Measurements from ENCODE around the gene INPP4A. TPM values are rescaled to one million over a fixed set of nuclear protein-coding genes. Genes with fewer than 3 reads are reported as not detected.

The INPP4A gene
- polyA plus RNA-seq, 1 donor (not counting 4 experiments of a cell fraction or from before 2014, with no cell fraction given): 10.7 TPM

GRCh38 chr2:98486374-98486981 is 41.8 kb downstream of the INPP4A start:
- Histone ChIP-seq H3K4me3 (ENCODE audit: control insufficient read depth in 2 of 3, extremely low read depth in 1 of 3, insufficient read depth in 2 of 3, low read depth in 1 of 3, low read length in 3 of 3) (no peak overlapping the region), H3K27me3 (ENCODE audit: control insufficient read depth, extremely low read depth, insufficient read depth, low read length) (no peaks in the 10 kb centered on the region), H3K4me1 (ENCODE audit: control insufficient read depth, extremely low read depth, insufficient read depth, low read length) (peaks cover 7% of the 10 kb centered on the region), H3K4me2 (ENCODE audit: control insufficient read depth, extremely low read depth, insufficient read depth, low read depth, low read length) (no peak overlapping the region), H3K9ac (ENCODE audit: control insufficient read depth, extremely low read depth, insufficient read depth, low read length) (no peak overlapping the region), H3K27ac (ENCODE audit: control insufficient read depth, insufficient read depth, low read length) (no peak overlapping the region), H4K20me1 (ENCODE audit: control insufficient read depth, extremely low read depth, insufficient read depth, low read length) (no peaks in the 10 kb centered on the region), H3K9me3 (ENCODE audit: control insufficient read depth, low read depth, low read length) (no peaks in the 10 kb centered on the region), H2AFZ (ENCODE audit: control insufficient read depth, low read length) (no peak overlapping the region), H3K9me1 (ENCODE audit: control insufficient read depth, extremely low read depth, insufficient read depth, low read length) (no peaks in the 10 kb centered on the region), H3K36me3 (ENCODE audit: control insufficient read depth in 2 of 2, extremely low read depth in 1 of 2, insufficient read depth in 2 of 2, low read length in 2 of 2) (peaks cover 0 to 2% of the 10 kb centered on the region in 2 experiments), H3K79me2 (ENCODE audit: control insufficient read depth, insufficient read depth, low read length) (peaks cover 12% of the 10 kb centered on the region)
- no peak for DNase-seq (ENCODE audit: low read depth, low spot score)
- FAIRE-seq: no peak
- no peak for TF ChIP-seq CTCF (optimal IDR thresholded peaks at IDR 0.05 in 1 of 3, IDR thresholded peaks at IDR 0.05 in 1 of 3, conservative IDR thresholded peaks at IDR 0.05 in 1 of 3; ENCODE audit: extremely low read depth in 1 of 3, insufficient read depth in 2 of 3, low read length in 3 of 3)
- TF ChIP-seq EZH2 (IDR thresholded peaks at IDR 0.05; ENCODE audit: low read length): no peak
- dilution Hi-C loops (cut with MboI; ENCODE audit: extremely low pct_ligation_motif_present, low sequenced_read_pairs): no loop called here

GRCh38 chr2:98487101-98487805 is 42.6 kb downstream of the INPP4A start:
- Histone ChIP-seq H2AFZ (ENCODE audit: control insufficient read depth, low read length) (no peak overlapping the region), H3K9me1 (ENCODE audit: control insufficient read depth, extremely low read depth, insufficient read depth, low read length) (no peaks in the 10 kb centered on the region), H3K9me3 (ENCODE audit: control insufficient read depth, low read depth, low read length) (no peaks in the 10 kb centered on the region), H3K79me2 (ENCODE audit: control insufficient read depth, insufficient read depth, low read length) (peaks cover 12% of the 10 kb centered on the region), H3K9ac (ENCODE audit: control insufficient read depth, extremely low read depth, insufficient read depth, low read length) (no peak overlapping the region), H3K4me2 (ENCODE audit: control insufficient read depth, extremely low read depth, insufficient read depth, low read depth, low read length) (no peak overlapping the region), H3K36me3 (ENCODE audit: control insufficient read depth in 2 of 2, extremely low read depth in 1 of 2, insufficient read depth in 2 of 2, low read length in 2 of 2) (peaks cover 0 to 2% of the 10 kb centered on the region in 2 experiments), H3K27ac (ENCODE audit: control insufficient read depth, insufficient read depth, low read length) (no peak overlapping the region), H3K4me3 (ENCODE audit: control insufficient read depth in 2 of 3, extremely low read depth in 1 of 3, insufficient read depth in 2 of 3, low read depth in 1 of 3, low read length in 3 of 3) (no peak overlapping the region), H4K20me1 (ENCODE audit: control insufficient read depth, extremely low read depth, insufficient read depth, low read length) (no peaks in the 10 kb centered on the region), H3K27me3 (ENCODE audit: control insufficient read depth, extremely low read depth, insufficient read depth, low read length) (no peaks in the 10 kb centered on the region), H3K4me1 (ENCODE audit: control insufficient read depth, extremely low read depth, insufficient read depth, low read length) (peaks cover 7% of the 10 kb centered on the region)
- no peak for TF ChIP-seq EZH2 (IDR thresholded peaks at IDR 0.05; ENCODE audit: low read length)
- TF ChIP-seq CTCF (optimal IDR thresholded peaks at IDR 0.05 in 1 of 3, IDR thresholded peaks at IDR 0.05 in 1 of 3, conservative IDR thresholded peaks at IDR 0.05 in 1 of 3; ENCODE audit: extremely low read depth in 1 of 3, insufficient read depth in 2 of 3, low read length in 3 of 3): no peak
- FAIRE-seq: no peak
- dilution Hi-C loops (cut with MboI; ENCODE audit: extremely low pct_ligation_motif_present, low sequenced_read_pairs): no loop called here
- DNase-seq (ENCODE audit: low read depth, low spot score): no peak
